GM21390 (cell line): ENCODE results near the gene PGRMC2.

Experiments
- ATAC-seq: cut with Tn5 transposase; IDR thresholded peaks from one replicate; pipeline ENCODE4 v1.9.1; 2021; ENCODE audit not compliant: unreplicated experiment

Gene PGRMC2

GRCh38 chr4:128225148-128225547 lies 62.5 kb downstream of the PGRMC2 start:
- no peak for ATAC-seq

GRCh38 chr4:128221586-128221985 lies 66.0 kb downstream of the PGRMC2 start:
- no peak for ATAC-seq

- no peak for ATAC-seq
Observed at GRCh38 chr4:128220286-128221235, 67.1 kb downstream of the PGRMC2 start.
